H1 (cell line): ENCODE data around the gene BBLN. TPM values are rescaled to one million over a fixed set of nuclear protein-coding genes. Genes with fewer than 3 reads are reported as not detected.
A peak's percentile ranks its signal among the peaks of the same experiment; 100 is the strongest.

ENCODE experiments used
- CTCF ChIA-PET: fragments of 300-600 bp; sonication (Branson Sonifier 250); formaldehyde crosslinking; loops from one replicate; lab custom pipeline; 2021; ENCODE audit not compliant: partially characterized antibody; lab: Charles Lee
- POLR2A ChIA-PET: fragments of 300-600 bp; sonication (Branson Sonifier 250); formaldehyde crosslinking; loops from one replicate; lab custom pipeline; 2021; ENCODE audit warnings: inconsistent platforms; ENCODE audit not compliant: partially characterized antibody; lab: Charles Lee
- DNase-seq, 2 experiments: peaks; one replicate each; pipeline versions ENCODE4 v3.0.0 to v3.0.0-alpha.2; 2010 to 2022; ENCODE audit warnings: low spot score in 2 of 2, low read depth in 1 of 2, mixed read lengths in 1 of 2
- FAIRE-seq: peaks from 2 replicates; lab custom pipeline; 2011; peaks lifted over from hg19 to GRCh38; lab: Jason Lieb, UNC
- H2AFZ ChIP-seq: 2 replicates; pipeline ENCODE4 v1.8.1; 2012; ENCODE audit warnings: low read length, inconsistent platforms
- H2AK5ac ChIP-seq: 2 replicates; pipeline ENCODE4 v1.6.1; 2013; ENCODE audit warnings: low read depth, low read length
- H2BK120ac ChIP-seq: replicated peaks from 2 replicates; pipeline ENCODE3; 2013; ENCODE audit warnings: low read depth, low read length, inconsistent platforms
- H2BK12ac ChIP-seq: 2 replicates; pipeline ENCODE4 v1.6.1; 2013; ENCODE audit warnings: low read depth, low read length
- H2BK15ac ChIP-seq: 2 replicates; pipeline ENCODE4 v1.6.1; 2013; ENCODE audit warnings: low read length
- H2BK20ac ChIP-seq: 2 replicates; pipeline ENCODE4 v1.6.1; 2013; ENCODE audit warnings: low read length
- H2BK5ac ChIP-seq: 2 replicates; pipeline ENCODE4 v1.6.1; 2013; ENCODE audit warnings: low read depth, low read length
- H3K14ac ChIP-seq: 2 replicates; pipeline ENCODE4 v1.6.1; 2013; ENCODE audit warnings: inconsistent platforms; ENCODE audit not compliant: insufficient read length
- H3K18ac ChIP-seq: 2 replicates; pipeline ENCODE4 v1.6.1; 2013; ENCODE audit warnings: low read length; ENCODE audit errors: extremely low read depth
- H3K23ac ChIP-seq: 2 replicates; pipeline ENCODE4 v1.6.1; 2013; ENCODE audit warnings: inconsistent platforms; ENCODE audit not compliant: insufficient read length
- H3K23me2 ChIP-seq: 2 replicates; pipeline ENCODE4 v1.6.1; 2013; ENCODE audit warnings: low read depth, low read length
- H3K27ac ChIP-seq: 2 replicates; pipeline ENCODE4 v1.6.1; 2011; ENCODE audit warnings: low read depth, low read length, inconsistent platforms
- H3K27me3 ChIP-seq, 4 experiments: replicated peaks in 1 of 4; 1 replicate in 1 of 4; 2 replicates in 3 of 4; pipeline versions ENCODE4 v1.6.1 to v1.8.1; 2011 to 2013; ENCODE audit warnings: low read length in 3 of 4, mild to moderate bottlenecking in 3 of 4, inconsistent platforms in 2 of 4, mixed read lengths in 2 of 4, moderate library complexity in 1 of 4; ENCODE audit not compliant: control insufficient read depth in 3 of 4, insufficient read depth in 3 of 4; ENCODE audit errors: extremely low read depth in 1 of 4
- H3K36me3 ChIP-seq, 4 experiments: 2 replicates each; pipeline versions ENCODE4 v1.6.1 to v1.8.1; 2011 to 2013; ENCODE audit warnings: mild to moderate bottlenecking in 4 of 4, low read length in 3 of 4, moderate library complexity in 2 of 4, control low read depth in 1 of 4, inconsistent platforms in 1 of 4; ENCODE audit not compliant: insufficient read depth in 4 of 4, control insufficient read depth in 2 of 4
- H3K4ac ChIP-seq: replicated peaks from 2 replicates; pipeline ENCODE3; 2013; ENCODE audit warnings: low read length, low read depth, mixed read lengths, inconsistent platforms; ENCODE audit not compliant: insufficient read length
- H3K4me1 ChIP-seq, 4 experiments: replicated peaks in 1 of 4; 1 replicate in 1 of 4; 2 replicates in 3 of 4; pipeline versions ENCODE4 v1.6.1 to v1.8.1; 2011 to 2013; ENCODE audit warnings: low read length in 3 of 4, inconsistent platforms in 2 of 4, mixed read lengths in 1 of 4; ENCODE audit not compliant: insufficient read depth in 4 of 4, control insufficient read depth in 3 of 4
- H3K4me2 ChIP-seq, 2 experiments: 2 replicates each; pipeline versions ENCODE4 v1.6.1 to v1.8.1; 2011 to 2013; ENCODE audit warnings: low read depth in 2 of 2, low read length in 2 of 2, control low read depth in 1 of 2, inconsistent platforms in 1 of 2, mild to moderate bottlenecking in 1 of 2; ENCODE audit not compliant: insufficient read depth in 1 of 2
- H3K4me3 ChIP-seq, 4 experiments: fragments of 200-600, 300-600 bp in 1 of 4; sonication (generic), shearing (Covaris generic), sonication (Bioruptor Twin) in 1 of 4; 2 replicates each; pipeline versions ENCODE4 v1.5.1 to v1.8.1; 2011 to 2016; ENCODE audit warnings: low read length in 4 of 4, low read depth in 3 of 4, control low read depth in 2 of 4, inconsistent platforms in 2 of 4, mild to moderate bottlenecking in 2 of 4, mixed read lengths in 1 of 4, moderate library complexity in 1 of 4; ENCODE audit not compliant: insufficient read depth in 2 of 4; ENCODE audit errors: extremely low read depth in 1 of 4
- H3K56ac ChIP-seq: replicated peaks from 2 replicates; pipeline ENCODE3; 2013; ENCODE audit warnings: low read depth, mild to moderate bottlenecking, mixed read lengths, low read length, inconsistent platforms; ENCODE audit not compliant: insufficient read length
- H3K79me1 ChIP-seq: 2 replicates; pipeline ENCODE4 v1.6.1; 2013; ENCODE audit warnings: low read depth, low read length, control low read depth
- H3K79me2 ChIP-seq, 2 experiments: 2 replicates each; pipeline versions ENCODE4 v1.6.1 to v1.8.1; 2012 to 2013; ENCODE audit warnings: low read length in 2 of 2, mild to moderate bottlenecking in 2 of 2, inconsistent platforms in 1 of 2; ENCODE audit not compliant: insufficient read depth in 2 of 2, control insufficient read depth in 1 of 2
- H3K9ac ChIP-seq, 4 experiments: replicated peaks in 1 of 4; 1 replicate in 1 of 4; 2 replicates in 3 of 4; pipeline versions ENCODE4 v1.6.1 to v1.8.1; 2011 to 2013; ENCODE audit warnings: low read depth in 3 of 4, low read length in 3 of 4, control low read depth in 2 of 4, mild to moderate bottlenecking in 2 of 4, moderate library complexity in 2 of 4, inconsistent platforms in 1 of 4; ENCODE audit errors: extremely low read depth in 1 of 4
- H3K9me3 ChIP-seq, 2 experiments: 2 replicates each; pipeline versions ENCODE4 v1.6.1 to v1.8.1; 2012 to 2013; ENCODE audit warnings: mild to moderate bottlenecking in 2 of 2, moderate library complexity in 2 of 2, control low read depth in 1 of 2, inconsistent platforms in 1 of 2, low read depth in 1 of 2, low read length in 1 of 2, mixed read lengths in 1 of 2; ENCODE audit not compliant: insufficient read depth in 2 of 2
- H4K20me1 ChIP-seq, 2 experiments: replicated peaks in 1 of 2; 2 replicates each; pipeline versions ENCODE3 to v1.8.1; 2011 to 2013; ENCODE audit warnings: inconsistent platforms in 2 of 2, low read length in 2 of 2, mild to moderate bottlenecking in 1 of 2; ENCODE audit not compliant: insufficient read depth in 2 of 2, control insufficient read depth in 1 of 2
- H4K5ac ChIP-seq: 2 replicates; pipeline ENCODE4 v1.6.1; 2013; ENCODE audit warnings: low read length, low read depth, mixed read lengths, inconsistent platforms; ENCODE audit not compliant: insufficient read length
- H4K8ac ChIP-seq: 2 replicates; pipeline ENCODE4 v1.8.0; 2013; ENCODE audit warnings: mild to moderate bottlenecking, moderate library complexity, low read length, inconsistent platforms; ENCODE audit not compliant: insufficient read depth; ENCODE audit errors: extremely low read depth
- H4K91ac ChIP-seq: replicated peaks from 2 replicates; pipeline ENCODE3; 2013; ENCODE audit warnings: low read length, mixed read lengths, inconsistent platforms; ENCODE audit not compliant: insufficient read length
- POLR2AphosphoS5 ChIP-seq: IDR thresholded peaks from 2 replicates; pipeline ENCODE4 v1.6.1; 2011; ENCODE audit warnings: low read depth, low read length
- WGBS, 2 experiments: shearing (Covaris generic) in 1 of 2; methylation state at CpG; one replicate each; pipeline versions ENCODE4 v1.1.6 to v1.1.7; 2013 to 2015; ENCODE audit warnings: low lambda C conversion rate in 2 of 2, mixed read lengths in 2 of 2, inconsistent platforms in 1 of 2, low coverage in 1 of 2, missing lambda C conversion rate in 1 of 2; ENCODE audit not compliant: insufficient replicate concordance in 2 of 2, insufficient coverage in 1 of 2, insufficient read length in 1 of 2; ENCODE audit errors: extremely low coverage in 1 of 2, missing lambda C conversion rate in 1 of 2; 5-methylcytosine and 5-hydroxymethylcytosine counted together
- polyA plus RNA-seq, 7 experiments: library from polyadenylated mRNA; depleted of rRNA in 3 of 7; stranded (reverse) in 5 of 7; unstranded in 2 of 7; fragments of >200 nt in 5 of 7; fragments of 200-250 nt in 2 of 7; gene quantifications; 1 replicate in 5 of 7; 2 replicates in 1 of 7; 4 replicates in 1 of 7; pipeline versions ENCODE4 v1.2.1 to v1.2.3, GENCODE V29; 2011 to 2013; ENCODE audit warnings: missing spikeins in 2 of 7, mixed read lengths in 2 of 7
- total RNA-seq: library from RNA; stranded (reverse); fragmentation: NEBNext Ultra II Directional; extraction: Animal tissue kit (Norgen Biotek cat#: 25700); gene quantifications from 2 replicates; pipeline ENCODE4 v1.2.1, GENCODE V29; 2021
- TF ChIP-seq, protein P1 (sequence below), 3 experiments: IDR thresholded peaks; 1 replicate in 2 of 3; 2 replicates in 1 of 3; pipeline versions ENCODE4 v1.5.1 to v1.6.1; 2011; ENCODE audit warnings: low read length in 3 of 3, mild to moderate bottlenecking in 3 of 3, inconsistent platforms in 2 of 3, low read depth in 1 of 3, moderate library complexity in 1 of 3; ENCODE audit not compliant: insufficient read depth in 1 of 3; ENCODE audit errors: control extremely low read depth in 1 of 3

Gene BBLN
- total and polyA plus RNA-seq, 2 of the 8 experiments (the other 6 are each of a cell fraction or from before 2014, with no cell fraction given), result 63.1 to 164 TPM

DNA sequence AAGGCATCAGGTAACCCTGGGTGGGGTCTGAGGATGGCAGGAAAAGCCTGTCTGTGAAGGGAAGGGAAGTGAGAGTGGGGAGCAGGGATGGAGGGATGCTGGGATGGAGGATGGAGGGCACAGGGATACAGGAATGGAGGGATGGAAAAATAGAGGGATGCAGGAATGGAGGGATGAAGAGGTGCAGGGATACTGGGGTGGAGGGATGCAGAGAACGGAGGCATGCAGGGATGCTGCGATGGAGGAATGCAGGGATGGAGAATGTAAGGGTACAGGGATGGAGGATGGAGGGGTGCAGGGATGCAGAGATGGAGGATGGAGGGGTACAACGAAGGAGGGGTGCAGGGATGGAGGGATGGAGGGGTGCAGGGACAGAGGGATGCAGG is 41.6 kb upstream of the BBLN start:
- Histone ChIP-seq H2AFZ (no peak overlapping the region), H2BK15ac (no peak overlapping the region), H3K4me3 (peak overlapping the region in 1 of 4 experiments; percentile 40; a peak in 1 of 8 replicates), H3K79me1 (no peaks in the 10 kb centered on the region), H4K5ac (no peak overlapping the region), H3K23me2 (no peaks in the 10 kb centered on the region)
- CTCF ChIA-PET, result interaction anchor here (0.6 to 9.1 kb wide), 37 partner anchors 7 to 294 kb away, joined by 3 to 114 read pairs (median 7); partner anchors contain the start of gene PTGES2
- TF ChIP-seq, protein P1, sequence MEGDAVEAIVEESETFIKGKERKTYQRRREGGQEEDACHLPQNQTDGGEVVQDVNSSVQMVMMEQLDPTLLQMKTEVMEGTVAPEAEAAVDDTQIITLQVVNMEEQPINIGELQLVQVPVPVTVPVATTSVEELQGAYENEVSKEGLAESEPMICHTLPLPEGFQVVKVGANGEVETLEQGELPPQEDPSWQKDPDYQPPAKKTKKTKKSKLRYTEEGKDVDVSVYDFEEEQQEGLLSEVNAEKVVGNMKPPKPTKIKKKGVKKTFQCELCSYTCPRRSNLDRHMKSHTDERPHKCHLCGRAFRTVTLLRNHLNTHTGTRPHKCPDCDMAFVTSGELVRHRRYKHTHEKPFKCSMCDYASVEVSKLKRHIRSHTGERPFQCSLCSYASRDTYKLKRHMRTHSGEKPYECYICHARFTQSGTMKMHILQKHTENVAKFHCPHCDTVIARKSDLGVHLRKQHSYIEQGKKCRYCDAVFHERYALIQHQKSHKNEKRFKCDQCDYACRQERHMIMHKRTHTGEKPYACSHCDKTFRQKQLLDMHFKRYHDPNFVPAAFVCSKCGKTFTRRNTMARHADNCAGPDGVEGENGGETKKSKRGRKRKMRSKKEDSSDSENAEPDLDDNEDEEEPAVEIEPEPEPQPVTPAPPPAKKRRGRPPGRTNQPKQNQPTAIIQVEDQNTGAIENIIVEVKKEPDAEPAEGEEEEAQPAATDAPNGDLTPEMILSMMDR (IDR thresholded peaks at IDR 0.05; ENCODE audit: control extremely low read depth in 1 of 3, insufficient read depth in 1 of 3, low read depth in 1 of 3, low read length in 3 of 3), result no peak
- 0 out of 2 replicates have a peak, but pooled peaks have one; percentile 1 for TF ChIP-seq POLR2AphosphoS5
- TF ChIP-seq, all 59 proteins: peak for 1
- Histone ChIP-seq H3K27me3 (no peaks in the 10 kb centered on the region), H3K4me1 (peaks cover 0 to 4% (median under 1%) of the 10 kb centered on the region in 4 experiments; a peak in 3 of 7 replicates), H3K4me2 (peak overlapping the region in 1 of 2 experiments; percentile 64; a peak in 2 of 4 replicates), H2BK5ac (0 out of 2 replicates have a peak overlapping the region, but pooled peaks have one; percentile 24), H4K20me1 (peaks cover 3 to 15% of the 10 kb centered on the region in 2 experiments), H3K23ac (no peak overlapping the region), H2BK12ac (no peak overlapping the region), H3K18ac (no peak overlapping the region), H3K79me2 (no peaks in the 10 kb centered on the region), H4K8ac (no peak overlapping the region), H3K9ac (no peak overlapping the region), H3K4ac (peak overlapping the region; percentile 21), H2BK120ac (no peak overlapping the region), H3K9me3 (no peaks in the 10 kb centered on the region), H3K14ac (no peak overlapping the region), H3K36me3 (peaks cover 0 to 21% (median 4%) of the 10 kb centered on the region in 4 experiments; a peak in 4 of 8 replicates), H4K91ac (no peak overlapping the region), H2AK5ac (0 out of 2 replicates have a peak overlapping the region, but pooled peaks have one; percentile 26), H3K56ac (no peak overlapping the region), H2BK20ac (no peak overlapping the region), H3K27ac (no peak overlapping the region)
- DNase-seq, result no peak
- POLR2A ChIA-PET, result interaction anchor here (1.1 to 5.9 kb wide), 5 partner anchors 11 to 50 kb away, joined by 3 to 119 read pairs (median 5); partner anchors contain the start of gene BBLN
- WGBS, 2 experiments, result 72% methylated on average over 3 of the region's 3 CpGs; no CpG with 5 or more reads in 1 of the 2 experiments
- FAIRE-seq, result no peak
